Caki2 (cell line): ENCODE measurements around the gene HSBP1. TPM values are rescaled to one million over a fixed set of nuclear protein-coding genes. Genes with fewer than 3 reads are reported as not detected.

Source experiments
- DNase-seq: peaks from one replicate; pipeline ENCODE4 v3.0.0-alpha.2; 2015; ENCODE audit warnings: low read depth
- in situ Hi-C: cut with HindIII; loops from 2 replicates; pipeline ENCODE4 v1.10.0; 2016; ENCODE audit warnings: low sequenced_read_pairs, low pct_unique_long_range_greater_than_20kb, mixed read lengths
- total RNA-seq: library from RNA; depleted of rRNA; stranded (reverse); fragments of >200 nt; shearing (Covaris generic); gene quantifications from 2 replicates; pipeline ENCODE4 v1.2.3, GENCODE V29; 2014; ENCODE audit warnings: low replicate concordance; rRNA removed

HSBP1 gene
- total RNA-seq, 1 experiment from 2014 or later = 116 TPM

DNA sequence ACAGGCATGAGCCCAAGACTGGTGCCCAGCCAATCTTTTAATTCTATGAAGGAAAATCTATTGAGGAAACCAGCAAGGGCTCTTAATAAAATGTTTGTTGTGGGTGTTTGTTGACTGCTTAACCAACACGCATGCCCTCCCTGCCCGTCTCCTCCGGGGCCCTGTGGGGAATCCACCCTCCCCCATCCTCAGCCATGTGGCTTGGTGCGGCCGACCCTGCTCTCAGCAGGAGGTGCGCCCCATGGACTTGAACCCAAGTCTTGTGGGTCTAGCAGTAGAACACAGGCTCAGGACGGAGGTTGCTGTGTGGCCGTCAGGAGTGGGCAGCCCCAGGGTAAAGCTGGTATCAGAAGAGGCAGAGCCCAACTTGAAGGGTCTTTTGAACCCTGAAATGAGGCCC is 46.1 kb downstream of the HSBP1 start:
- in situ Hi-C loops = no loop called here
- no peak for DNase-seq

GRCh38 chr16:83854420-83854819 is 46.6 kb downstream of the HSBP1 start:
- in situ Hi-C loops = no loop called here
- no peak for DNase-seq

GRCh38 chr16:83856792-83857191 is 49.0 kb downstream of the HSBP1 start:
- DNase-seq = no peak
- in situ Hi-C loops = no loop called here

DNA sequence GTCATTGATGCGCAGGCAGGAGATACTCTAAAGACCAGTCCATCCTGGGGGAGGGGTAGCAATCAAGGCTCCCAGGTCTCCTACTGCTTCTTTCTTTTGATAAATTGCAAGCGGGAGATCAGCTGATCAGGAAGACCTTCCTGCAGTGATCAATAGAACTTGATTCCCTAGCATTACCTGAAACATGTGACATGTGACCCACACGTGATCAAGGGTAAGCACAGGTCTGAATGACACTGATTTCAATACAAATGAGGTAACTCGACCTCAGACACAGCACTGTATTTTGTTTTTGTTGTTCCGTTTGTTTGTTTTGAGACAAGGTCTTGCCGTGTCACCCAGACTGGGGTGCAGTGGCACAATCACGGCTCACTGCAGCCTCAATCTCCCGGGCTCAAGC is 51.5 kb downstream of the HSBP1 start:
- in situ Hi-C loops = no loop called here

GRCh38 chr16:83862661-83863060 is 54.9 kb downstream of the HSBP1 start:
- in situ Hi-C loops = no loop called here
- no peak for DNase-seq

More for the DNA sequence above, 51.5 kb downstream of the HSBP1 start:
- DNase-seq = no peak

GRCh38 chr16:83863682-83864081 is 55.9 kb downstream of the HSBP1 start:
- in situ Hi-C loops = no loop called here
- no peak for DNase-seq

Other genes with a start within 250 kb of the HSBP1 start
- gene MLYCD, start 91.1 kb downstream of the HSBP1 start, total RNA-seq = 2.6 and 3.3 TPM in 2 replicates
- gene OSGIN1, start 145.3 kb downstream of the HSBP1 start, total RNA-seq = 65.3 and 69.7 TPM in 2 replicates
- gene NECAB2, start 160.3 kb downstream of the HSBP1 start, total RNA-seq = 0.81 TPM in 1 of 2 replicates, not detected in the other
- not detected in 2 replicates for gene SLC38A8, start 234.8 kb downstream of the HSBP1 start, total RNA-seq